Measurements from ENCODE around the gene MED29. TPM values are rescaled to one million over a fixed set of nuclear protein-coding genes. Genes with fewer than 3 reads are reported as not detected.

Gene MED29
- total RNA-seq, 1 experiment from 2014 or later, result 24.3 TPM

GRCh38 chr19:39402346-39403300 lies 11.4 kb downstream of the MED29 start:
- TF ChIP-seq CTCF (IDR thresholded peaks at IDR 0.05; ENCODE audit: unreplicated experiment), result no peak
- no peaks in the 10 kb centered on the region for H3K27me3 Mint-ChIP-seq (ENCODE audit: insufficient read depth, unreplicated experiment)
- POLR2A ChIA-PET, result interaction anchor here (0.6 to 4.8 kb wide), 13 partner anchors 9 to 641 kb away, joined by 3 to 56 read pairs (median 11); partner anchors contain the start of genes MED29, PAF1, PLEKHG2 and RPS16
- H3K4me3 Mint-ChIP-seq (ENCODE audit: unreplicated experiment), result peak overlapping the region; percentile 80
- peaks cover 48% of the 10 kb centered on the region for H3K4me1 Mint-ChIP-seq (ENCODE audit: insufficient read depth, unreplicated experiment)
- DNase-seq (ENCODE audit: unreplicated experiment), result peak; percentile 96
- CTCF ChIA-PET, result interaction anchor here (0.8 to 3.0 kb wide), 3 partner anchors 9 to 38 kb away, joined by 6 to 20 read pairs (median 8); partner anchors contain the start of gene PLEKHG2
- H3K36me3 Mint-ChIP-seq (ENCODE audit: insufficient read depth, unreplicated experiment), result peaks cover 18% of the 10 kb centered on the region
- H3K27ac Mint-ChIP-seq (ENCODE audit: low read depth, unreplicated experiment), result peak overlapping the region; percentile 100
- no peaks in the 10 kb centered on the region for H3K9me3 Mint-ChIP-seq (ENCODE audit: unreplicated experiment)
- BruUV-seq (replicated peaks), result TSS peak; percentile 2
- intact Hi-C loops (cut with micrococcal nuclease), result loop anchor here (1.0 kb wide), 1 partner anchor 10 kb away; the partner anchor contains the start of gene PLEKHG2

GRCh38 chr19:39403331-39404312 lies 12.4 kb downstream of the MED29 start:
- ChIA-PET CTCF (interaction anchor here (0.8 to 0.9 kb wide), 2 partner anchors 8 to 11 kb away, joined by 3 to 8 read pairs; no protein-coding TSS in a partner anchor), POLR2A (interaction anchor here (0.6 to 4.8 kb wide), 12 partner anchors 8 to 1099 kb away, joined by 3 to 56 read pairs (median 4); partner anchors contain the start of genes C19orf33, MED29, PAF1 and PLEKHG2)
- Mint-ChIP-seq H3K27ac (ENCODE audit: low read depth, unreplicated experiment) (peak overlapping the region; percentile 100), H3K9me3 (ENCODE audit: unreplicated experiment) (no peaks in the 10 kb centered on the region), H3K4me1 (ENCODE audit: insufficient read depth, unreplicated experiment) (peaks cover 39% of the 10 kb centered on the region), H3K36me3 (ENCODE audit: insufficient read depth, unreplicated experiment) (peaks cover 28% of the 10 kb centered on the region), H3K27me3 (ENCODE audit: insufficient read depth, unreplicated experiment) (no peaks in the 10 kb centered on the region), H3K4me3 (ENCODE audit: unreplicated experiment) (peak overlapping the region; percentile 80)
- BruUV-seq (replicated peaks), result TSS peak; percentile 8
- intact Hi-C loops (cut with micrococcal nuclease), result no loop called here
- DNase-seq (ENCODE audit: unreplicated experiment), result peak; percentile 99
- TF ChIP-seq CTCF (IDR thresholded peaks at IDR 0.05; ENCODE audit: unreplicated experiment), result no peak

GRCh38 chr19:39405261-39405957 lies 14.2 kb downstream of the MED29 start:
- no TSS peak for BruUV-seq (replicated peaks)
- H3K4me3 Mint-ChIP-seq (ENCODE audit: unreplicated experiment), result peak overlapping the region; percentile 94
- peaks cover 32% of the 10 kb centered on the region for H3K4me1 Mint-ChIP-seq (ENCODE audit: insufficient read depth, unreplicated experiment)
- TF ChIP-seq CTCF (IDR thresholded peaks at IDR 0.05; ENCODE audit: unreplicated experiment), result no peak
- intact Hi-C loops (cut with micrococcal nuclease), result no loop called here
- CTCF ChIA-PET, result interaction anchor here (1.5 kb wide), 1 partner anchor 7 kb away, joined by 7 read pairs; no protein-coding TSS in a partner anchor
- H3K27me3 Mint-ChIP-seq (ENCODE audit: insufficient read depth, unreplicated experiment), result no peaks in the 10 kb centered on the region
- no peak for DNase-seq (ENCODE audit: unreplicated experiment)
- H3K27ac Mint-ChIP-seq (ENCODE audit: low read depth, unreplicated experiment), result peak overlapping the region; percentile 100
- POLR2A ChIA-PET, result interaction anchor here (0.7 to 4.3 kb wide), 6 partner anchors 14 to 568 kb away, joined by 3 to 44 read pairs (median 24); partner anchors contain the start of genes MED29, PAF1, RPS16 and SUPT5H
- no peaks in the 10 kb centered on the region for H3K9me3 Mint-ChIP-seq (ENCODE audit: unreplicated experiment)
- H3K36me3 Mint-ChIP-seq (ENCODE audit: insufficient read depth, unreplicated experiment), result peaks cover 46% of the 10 kb centered on the region
